ENCODE data around the gene LRRC23. TPM values are rescaled to one million over a fixed set of nuclear protein-coding genes. Genes with fewer than 3 reads are reported as not detected.

Gene LRRC23
- total and polyA plus RNA-seq, 2 of the 13 experiments (the other 11 are each of a cell fraction or from before 2014, with no cell fraction given): 6.0 to 7.8 TPM

- TF ChIP-seq ZNF350 (CRISPR knock-in tag; IDR thresholded peaks at IDR 0.05; ENCODE audit: borderline replicate concordance, low read depth): peak; percentile 69; the same call in 1 of the 2 replicates
- TF ChIP-seq FOXK2 (IDR thresholded peaks at IDR 0.05): no peak
- 0 out of 2 replicates have a peak, but pooled peaks have one; percentile 56 for TF ChIP-seq ZBTB25 (CRISPR knock-in tag; IDR thresholded peaks at IDR 0.05)
- 0 out of 2 replicates have a peak, but pooled peaks have one; percentile 24 for TF ChIP-seq ZNF747 (CRISPR knock-in tag; IDR thresholded peaks at IDR 0.05; ENCODE audit: borderline replicate concordance)
- no peak for TF ChIP-seq SNAPC2 (CRISPR knock-in tag; IDR thresholded peaks at IDR 0.05)
- TF ChIP-seq NKX3-1 (CRISPR knock-in tag; IDR thresholded peaks at IDR 0.05): peak; percentile 81; the same call in 1 of the 2 replicates
- peak; percentile 86 to 89 for TF ChIP-seq HMGXB4 (CRISPR knock-in tag; IDR thresholded peaks at IDR 0.05; ENCODE audit: borderline replicate concordance in 1 of 2, low read depth in 1 of 2)
- no peak for TF ChIP-seq NCOA5 (CRISPR knock-in tag; IDR thresholded peaks at IDR 0.05)
- TF ChIP-seq GATAD1 (CRISPR knock-in tag; IDR thresholded peaks at IDR 0.05): peak; percentile 73; the same call in 1 of the 2 replicates
- TF ChIP-seq ARID4A (CRISPR knock-in tag; IDR thresholded peaks at IDR 0.05; ENCODE audit: borderline replicate concordance): peak; percentile 73
- no peak for TF ChIP-seq ZNF660 (CRISPR knock-in tag; IDR thresholded peaks at IDR 0.05; ENCODE audit: borderline replicate concordance, low read depth)
- TF ChIP-seq ZNF335 (CRISPR knock-in tag; IDR thresholded peaks at IDR 0.05): no peak
- no peak; the same call in 1 of the 2 replicates for TF ChIP-seq MEF2D (CRISPR knock-in tag; IDR thresholded peaks at IDR 0.05)
- 0 out of 2 replicates have a peak, but pooled peaks have one; percentile 17 for TF ChIP-seq ZBTB38 (CRISPR knock-in tag; IDR thresholded peaks at IDR 0.05)
- TF ChIP-seq GMEB2 (CRISPR knock-in tag; IDR thresholded peaks at IDR 0.05; ENCODE audit: low read depth): no peak
Measured at GRCh38 chr12:6944381-6945186, 40.0 kb downstream of the LRRC23 start (continued).
